DLD1 (cell line): ENCODE data around the gene SEMA3B.
"Not testable (repeated sequence)": the region's sequence is repeated elsewhere in the genome, so short reads cannot be mapped to it uniquely, and the experiment has no call there.

ENCODE experiments used
- in situ Hi-C: cut with HindIII; loops from 2 replicates; pipeline ENCODE4 v1.10.0; 2017; ENCODE audit warnings: low sequenced_read_pairs

The SEMA3B gene

DNA sequence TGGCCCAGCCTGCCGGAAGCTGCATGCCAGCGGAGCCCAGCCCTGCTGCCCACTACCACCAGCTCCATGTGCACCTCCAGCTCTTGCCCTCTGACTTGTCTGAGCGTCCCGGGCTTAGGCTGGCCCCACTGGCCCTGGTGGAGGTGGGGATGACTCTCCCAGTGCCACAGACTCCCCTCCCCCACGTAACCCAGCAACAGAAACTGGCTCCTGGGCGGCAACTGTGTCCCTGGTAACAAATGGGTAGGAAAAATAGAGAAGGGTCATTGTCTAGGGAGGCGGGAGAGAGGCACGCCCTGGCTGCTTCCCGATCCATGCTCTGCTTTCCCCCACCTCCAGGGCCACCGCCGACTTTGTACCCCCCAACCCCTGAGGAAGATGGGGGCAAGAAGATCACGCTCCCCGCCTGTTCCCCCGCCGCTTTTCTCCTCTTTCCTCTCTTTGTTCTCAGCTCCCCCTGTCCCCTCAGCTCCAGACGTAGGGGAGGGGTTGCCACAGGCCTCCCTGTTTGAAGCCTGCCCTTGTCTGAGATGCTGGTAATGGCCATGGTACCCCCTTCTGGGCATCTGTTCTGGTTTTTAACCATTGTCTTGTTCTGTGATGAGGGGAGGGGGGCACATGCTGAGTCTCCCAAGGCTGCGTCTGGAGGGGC is 10.8 kb upstream of the SEMA3B start:
- in situ Hi-C loops = no loop called here

DNA sequence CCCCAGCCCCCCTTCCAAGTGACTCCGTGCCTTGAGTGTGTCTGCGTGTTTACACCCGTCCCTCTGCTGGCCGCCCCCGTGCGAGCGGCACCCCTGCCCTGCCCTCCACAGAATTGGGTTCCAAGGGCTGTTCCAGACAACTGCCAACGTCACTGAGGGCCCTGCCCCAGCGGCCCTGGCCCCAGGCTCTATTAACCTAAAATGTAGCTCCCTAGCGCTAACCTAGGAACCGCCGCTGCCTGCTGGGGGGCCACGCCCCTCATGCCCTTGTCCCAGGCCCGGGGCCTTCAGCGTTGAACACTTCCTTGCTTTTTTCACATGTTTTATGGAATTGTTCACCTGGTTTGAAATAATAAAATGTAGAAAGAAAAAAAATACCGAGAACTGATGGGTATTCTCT is 10.0 kb upstream of the SEMA3B start:
- in situ Hi-C loops = no loop called here

DNA sequence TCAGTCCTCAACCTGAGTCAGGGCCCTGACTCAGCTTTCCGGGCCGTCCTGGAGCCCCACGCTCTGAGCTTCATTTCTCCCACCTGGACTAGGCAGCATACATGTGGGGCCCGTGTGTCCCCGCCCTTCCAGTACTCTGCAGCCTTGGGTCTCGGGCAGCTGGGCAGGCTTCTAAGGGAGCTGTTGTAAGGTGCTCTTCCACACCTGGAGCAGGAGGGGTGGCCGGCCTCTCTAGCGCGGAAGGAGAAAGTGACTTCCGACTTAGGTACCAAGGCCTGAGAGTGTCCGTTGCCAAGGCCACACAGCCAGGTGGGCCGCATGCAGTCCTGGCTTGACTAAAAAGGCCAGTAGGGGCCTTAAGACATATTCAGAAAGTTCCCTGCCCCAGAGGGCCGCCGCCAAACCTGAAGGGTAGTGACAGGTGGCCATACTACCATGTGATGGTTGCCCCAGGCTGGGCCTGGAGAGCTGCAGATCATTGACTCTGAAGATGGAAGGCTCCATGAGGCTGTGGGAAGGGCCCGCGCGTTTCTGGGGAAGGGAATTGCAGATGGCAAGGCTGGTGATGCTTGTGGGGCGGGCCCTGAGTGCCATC is 9.4 kb upstream of the SEMA3B start:
- in situ Hi-C loops = no loop called here

- in situ Hi-C loops = no loop called here
Measured at GRCh38 chr3:50260027-50260941, 8.7 kb upstream of the SEMA3B start.

DNA sequence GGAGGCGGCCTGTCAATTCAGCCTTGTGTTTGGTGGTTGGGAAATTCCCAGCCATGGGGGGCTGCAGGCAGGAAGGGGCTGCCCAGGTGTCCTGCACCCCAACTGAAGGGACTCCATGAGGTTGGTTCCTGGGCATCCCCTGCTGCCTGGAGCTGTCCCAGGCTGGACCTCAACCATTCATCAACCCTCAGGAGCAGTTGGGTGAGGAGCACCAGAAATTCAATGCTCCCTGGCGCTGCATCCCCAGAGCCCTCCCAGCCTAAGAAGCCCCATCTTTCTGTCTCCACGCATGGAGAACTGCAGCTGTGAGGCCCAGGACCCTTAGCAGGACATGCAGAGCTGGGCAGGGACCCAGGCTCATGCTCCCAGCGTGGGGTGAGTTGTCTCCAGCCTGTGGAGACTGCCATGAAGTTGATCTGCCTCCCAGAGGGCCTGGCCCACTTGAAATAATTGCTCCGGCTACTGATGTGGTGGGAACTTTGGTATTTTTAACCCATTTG is 8.0 kb upstream of the SEMA3B start:
- in situ Hi-C loops = no loop called here

- in situ Hi-C loops = no loop called here
Measured at GRCh38 chr3:50261505-50261904, 7.4 kb upstream of the SEMA3B start.

DNA sequence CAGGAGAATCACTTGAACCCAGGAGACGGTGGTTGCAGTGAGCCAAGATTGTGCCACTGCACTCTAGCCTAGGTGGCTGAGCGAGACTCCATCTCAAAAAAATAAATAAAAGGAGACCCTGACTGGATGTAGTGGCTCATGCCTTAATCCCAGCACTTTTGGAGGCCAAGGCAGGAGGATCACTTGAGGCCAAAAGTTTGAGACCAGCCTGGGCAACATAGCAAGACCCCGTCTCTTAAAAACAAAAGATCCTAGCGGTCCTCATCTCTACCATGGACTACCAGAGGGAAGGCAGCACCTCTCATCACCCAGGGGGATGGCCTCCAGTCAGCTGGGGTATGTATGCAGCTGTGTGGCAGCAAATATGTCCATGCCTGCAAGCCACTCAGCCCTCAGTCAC is 6.7 kb upstream of the SEMA3B start:
- in situ Hi-C loops = not testable (repeated sequence)

GRCh38 chr3:50262778-50263177 is 6.2 kb upstream of the SEMA3B start:
- in situ Hi-C loops = no loop called here

- in situ Hi-C loops = no loop called here
Measured at GRCh38 chr3:50263478-50264382, 5.2 kb upstream of the SEMA3B start.

GRCh38 chr3:50264383-50264963 is 4.5 kb upstream of the SEMA3B start:
- in situ Hi-C loops = no loop called here

DNA sequence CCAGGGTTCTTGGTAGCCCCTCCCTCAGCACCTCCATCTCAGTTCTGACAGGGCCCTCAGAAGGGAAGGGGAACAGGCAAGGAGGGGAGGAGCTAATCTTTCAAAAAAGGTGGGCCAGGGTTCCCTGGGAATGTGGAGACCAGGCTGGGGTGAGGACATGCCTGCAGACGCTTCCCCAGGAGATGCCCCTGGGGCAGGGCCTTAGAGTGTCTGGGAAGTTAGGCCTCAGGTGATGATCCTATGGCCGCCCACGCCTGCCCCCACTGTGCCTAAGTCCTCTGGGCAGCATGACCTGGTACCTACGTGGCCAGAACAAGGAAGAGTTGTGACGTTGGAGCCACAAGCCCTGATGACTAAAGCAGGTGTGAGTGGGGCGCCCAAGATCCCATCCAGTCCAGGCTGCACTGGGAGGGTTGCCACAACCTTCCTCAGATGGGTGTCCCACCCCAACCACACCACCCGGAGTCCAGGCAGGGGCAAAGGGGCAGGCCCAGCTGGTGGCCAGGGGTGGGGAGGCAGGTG is 3.9 kb upstream of the SEMA3B start:
- in situ Hi-C loops = no loop called here

GRCh38 chr3:50265571-50265970 is 3.4 kb upstream of the SEMA3B start:
- in situ Hi-C loops = no loop called here

DNA sequence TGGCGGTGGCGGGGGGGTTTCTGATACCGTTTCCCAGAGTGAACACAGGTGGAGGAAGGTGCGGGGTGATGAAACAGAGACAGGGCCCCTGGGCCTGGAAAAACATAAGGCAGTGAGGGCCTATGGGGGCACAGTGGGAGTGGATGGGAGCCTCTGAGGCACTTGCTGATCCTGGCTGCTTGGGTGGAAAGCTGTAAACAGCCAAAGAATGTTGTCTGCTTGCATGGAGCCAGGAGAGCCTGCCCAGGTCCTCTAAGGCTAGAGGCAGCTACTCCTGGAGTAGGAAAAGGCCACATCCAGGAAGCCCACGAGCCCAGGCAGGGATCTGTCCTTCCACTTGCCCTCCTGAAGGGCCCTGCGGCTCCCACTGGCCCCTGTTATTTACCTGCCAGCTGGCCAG is 2.9 kb upstream of the SEMA3B start:
- in situ Hi-C loops = no loop called here

GRCh38 chr3:50266836-50267235 is 2.1 kb upstream of the SEMA3B start:
- in situ Hi-C loops = no loop called here

DNA sequence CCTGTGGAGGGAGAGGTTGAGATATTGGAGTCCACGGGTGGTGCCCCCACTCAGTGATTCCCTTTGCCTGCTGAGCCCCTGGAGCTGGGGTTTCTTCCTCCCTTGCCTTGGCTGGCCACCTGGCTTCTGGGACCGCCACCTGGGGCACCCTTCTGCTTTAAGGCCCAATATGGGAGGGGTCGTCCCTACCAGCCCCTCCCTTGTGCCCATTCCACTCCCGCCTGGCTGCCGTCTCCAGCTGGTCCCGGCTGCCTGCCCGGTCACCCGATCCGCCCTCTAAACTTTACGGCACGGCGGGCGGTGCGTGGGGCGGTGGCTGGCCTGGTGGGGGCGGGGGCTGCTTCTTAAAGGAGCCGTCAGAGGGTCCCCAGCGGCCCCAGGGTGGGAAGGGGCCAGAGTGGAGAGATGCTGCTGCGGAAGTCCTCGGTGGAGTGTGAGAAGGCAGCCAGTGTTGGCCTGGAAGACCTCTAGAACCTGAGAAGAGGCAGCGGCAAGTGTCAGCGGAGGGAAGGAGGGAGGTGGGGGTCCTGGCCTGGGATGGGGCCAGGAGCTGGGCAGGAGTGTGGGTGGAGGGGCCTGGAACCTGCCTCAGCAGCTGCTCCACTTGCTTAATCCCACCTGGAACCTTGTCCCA is 1.6 kb upstream of the SEMA3B start:
- in situ Hi-C loops = no loop called here

DNA sequence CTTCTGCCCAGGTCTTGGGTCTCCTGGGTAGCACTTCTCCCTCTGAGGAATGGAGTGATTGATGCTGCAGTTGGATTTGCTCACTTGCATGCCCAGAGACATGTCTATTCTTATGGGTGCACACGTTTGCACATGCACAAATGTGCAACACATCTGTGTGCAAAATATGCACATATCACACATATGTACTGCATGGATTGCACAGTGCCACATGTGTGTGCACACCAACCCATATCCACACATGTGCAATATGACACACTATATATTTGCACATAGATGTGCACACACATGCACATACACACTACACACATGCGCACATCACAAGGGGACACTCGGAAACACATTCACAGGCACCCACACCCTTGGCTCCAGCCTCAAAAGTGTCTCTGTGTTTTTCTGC is 671 bp upstream of the SEMA3B start:
- in situ Hi-C loops = no loop called here

GRCh38 chr3:50269460-50269859 is 513 bp downstream of the SEMA3B start:
- in situ Hi-C loops = no loop called here

DNA sequence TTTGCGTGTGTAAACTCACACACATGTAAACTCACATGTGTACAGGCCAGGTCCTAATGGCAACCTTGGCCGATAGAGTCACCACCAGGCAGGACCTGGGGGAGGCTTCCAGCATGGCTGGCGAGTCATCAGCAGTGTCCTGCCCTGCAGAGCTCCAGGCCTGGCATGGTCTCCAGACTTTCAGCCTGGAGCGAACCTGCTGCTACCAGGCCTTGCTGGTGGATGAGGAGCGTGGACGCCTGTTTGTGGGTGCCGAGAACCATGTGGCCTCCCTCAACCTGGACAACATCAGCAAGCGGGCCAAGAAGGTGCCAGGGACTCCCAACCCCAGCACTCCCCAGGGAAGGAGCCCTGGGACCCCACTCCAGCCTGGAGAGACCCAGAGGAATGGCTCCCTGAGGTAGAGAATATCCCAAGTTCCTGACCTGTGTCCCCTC is 1.0 kb downstream of the SEMA3B start:
- in situ Hi-C loops = no loop called here

DNA sequence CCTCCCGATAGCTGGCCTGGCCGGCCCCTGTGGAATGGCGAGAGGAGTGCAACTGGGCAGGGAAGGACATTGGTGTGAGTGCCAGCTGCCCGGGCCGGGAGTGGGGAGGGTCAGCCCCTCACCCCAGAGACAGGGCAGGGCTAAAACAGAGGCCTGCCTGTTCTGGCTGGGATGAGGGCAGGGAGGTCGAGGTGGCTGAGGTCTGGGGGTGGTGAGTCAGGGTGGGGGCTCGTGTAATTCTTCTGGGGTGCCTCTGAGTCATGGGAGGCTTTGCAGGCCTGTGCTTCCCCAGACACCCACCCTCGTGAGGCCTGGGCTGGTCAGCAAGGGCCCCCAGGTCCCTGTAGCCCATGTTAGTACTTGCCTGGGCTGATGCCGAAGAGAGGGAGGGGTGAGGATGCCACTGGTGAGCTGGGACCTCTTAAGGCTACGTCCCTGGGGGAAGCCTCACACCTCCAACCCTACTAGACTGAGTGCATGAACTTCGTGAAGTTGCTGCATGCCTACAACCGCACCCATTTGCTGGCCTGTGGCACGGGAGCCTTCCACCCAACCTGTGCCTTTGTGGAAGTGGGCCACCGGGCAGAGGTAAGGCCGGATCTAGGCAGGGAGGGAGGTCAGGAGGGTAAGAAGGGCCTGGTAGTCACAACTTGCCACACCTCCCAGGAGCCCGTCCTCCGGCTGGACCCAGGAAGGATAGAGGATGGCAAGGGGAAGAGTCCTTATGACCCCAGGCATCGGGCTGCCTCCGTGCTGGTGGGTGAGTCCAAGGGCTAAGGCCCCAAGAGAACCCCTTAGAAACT is 1.7 kb downstream of the SEMA3B start:
- in situ Hi-C loops = no loop called here
